Stimulated activated memory B cell treated with anti-CD40 and anti-IgM and Interleukin-4, amounts not matched to agents 10 μg/mL and 1 μg/mL and 100 μg/mL, for 72 hours (primary cell): ENCODE results near the gene ARID5B.

ENCODE experiments used
- ATAC-seq: fragments of 150-1000 bp; cut with Tn5 transposase; 2 replicates; pipeline ENCODE4 v1.10.0; 2021
- H3K27ac Mint-ChIP-seq: one replicate; pipeline ENCODE4 v1.8.0; 2022; ENCODE audit warnings: mild to moderate bottlenecking, mixed read lengths
- H3K27me3 Mint-ChIP-seq: one replicate; pipeline ENCODE4 v1.8.0; 2022; ENCODE audit warnings: mixed read lengths
- H3K36me3 Mint-ChIP-seq: one replicate; pipeline ENCODE4 v1.8.0; 2022; ENCODE audit warnings: mixed read lengths
- H3K4me1 Mint-ChIP-seq: one replicate; pipeline ENCODE4 v1.8.0; 2022; ENCODE audit warnings: mixed read lengths
- H3K4me3 Mint-ChIP-seq: one replicate; pipeline ENCODE4 v1.8.0; 2022; ENCODE audit warnings: mild to moderate bottlenecking, moderate library complexity, mixed read lengths
- H3K9me3 Mint-ChIP-seq: one replicate; pipeline ENCODE4 v1.8.0; 2022; ENCODE audit warnings: mixed read lengths

ARID5B gene

DNA sequence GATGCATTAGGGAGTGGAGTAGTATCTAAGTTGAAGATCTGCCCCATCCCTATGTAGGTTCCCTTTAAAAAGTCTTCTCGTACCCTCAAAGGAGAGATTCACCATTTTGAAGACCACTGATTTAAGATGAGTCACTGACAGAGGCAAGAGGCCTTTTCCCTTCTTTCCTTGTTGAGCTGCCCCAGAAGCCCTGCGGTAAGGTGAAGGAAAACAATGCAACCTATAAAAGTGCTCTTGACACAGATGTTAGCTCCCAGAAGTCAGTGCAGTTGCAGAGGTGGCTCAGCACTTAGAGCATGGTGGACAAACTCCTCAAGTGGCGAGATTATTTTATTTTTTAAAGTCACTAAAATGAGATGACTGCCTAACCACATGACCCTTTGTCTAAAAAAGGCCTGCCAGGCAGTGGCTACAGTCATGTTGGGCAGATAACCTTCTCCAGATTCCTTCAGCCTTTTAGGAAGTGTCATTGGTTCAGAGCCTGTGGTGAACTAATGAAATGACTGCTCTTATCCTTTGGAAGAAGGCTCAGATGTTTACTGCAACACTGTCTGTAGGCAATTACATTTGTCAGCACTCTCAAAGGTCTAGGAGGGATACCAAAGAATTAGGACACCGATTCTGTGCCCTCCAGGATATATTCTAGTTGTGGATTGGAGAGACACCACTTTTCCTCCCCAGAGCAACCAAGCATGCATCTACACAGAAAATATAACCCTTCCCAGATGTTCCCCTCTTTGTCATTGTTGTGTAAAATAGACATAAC lies 88.7 kb downstream of the ARID5B start:
- H3K4me3 Mint-ChIP-seq, result no peak overlapping the region
- H3K4me1 Mint-ChIP-seq, result peaks cover 78% of the 10 kb centered on the region
- no peak for ATAC-seq
- peak overlapping the region; percentile 90 for H3K27ac Mint-ChIP-seq
- H3K36me3 Mint-ChIP-seq, result peaks cover 52% of the 10 kb centered on the region
- no peaks in the 10 kb centered on the region for H3K27me3 Mint-ChIP-seq
- no peaks in the 10 kb centered on the region for H3K9me3 Mint-ChIP-seq

DNA sequence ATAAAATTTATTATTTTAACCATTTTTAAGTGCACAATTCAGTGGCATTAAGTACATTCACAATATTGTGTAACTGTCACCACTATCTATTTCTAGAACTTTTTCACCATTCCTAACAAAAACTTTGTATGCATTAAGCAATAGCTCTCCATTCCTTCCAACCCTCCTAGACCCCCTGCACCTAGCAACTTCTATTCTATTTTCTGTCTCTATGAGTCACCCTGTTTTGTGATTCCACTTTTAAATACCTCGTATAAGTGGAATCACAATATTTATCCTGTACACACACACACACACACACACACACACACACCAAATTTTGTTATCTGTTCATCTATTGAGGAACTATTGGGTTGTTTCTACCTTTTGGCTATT lies 89.2 kb downstream of the ARID5B start:
- no peak overlapping the region for H3K4me3 Mint-ChIP-seq

GRCh38 chr10:61991166-61991565 lies 89.7 kb downstream of the ARID5B start:
- Mint-ChIP-seq H3K27me3 (no peaks in the 10 kb centered on the region), H3K36me3 (peaks cover 49% of the 10 kb centered on the region), H3K9me3 (no peaks in the 10 kb centered on the region), H3K27ac (peak overlapping the region; percentile 90), H3K4me1 (peaks cover 78% of the 10 kb centered on the region), H3K4me3 (no peak overlapping the region)
- no peak for ATAC-seq

More for the DNA sequence above, 89.2 kb downstream of the ARID5B start:
- Mint-ChIP-seq H3K9me3 (no peaks in the 10 kb centered on the region), H3K27me3 (no peaks in the 10 kb centered on the region), H3K36me3 (peaks cover 49% of the 10 kb centered on the region), H3K27ac (peak overlapping the region; percentile 90), H3K4me1 (peaks cover 78% of the 10 kb centered on the region)
- ATAC-seq, result no peak

DNA sequence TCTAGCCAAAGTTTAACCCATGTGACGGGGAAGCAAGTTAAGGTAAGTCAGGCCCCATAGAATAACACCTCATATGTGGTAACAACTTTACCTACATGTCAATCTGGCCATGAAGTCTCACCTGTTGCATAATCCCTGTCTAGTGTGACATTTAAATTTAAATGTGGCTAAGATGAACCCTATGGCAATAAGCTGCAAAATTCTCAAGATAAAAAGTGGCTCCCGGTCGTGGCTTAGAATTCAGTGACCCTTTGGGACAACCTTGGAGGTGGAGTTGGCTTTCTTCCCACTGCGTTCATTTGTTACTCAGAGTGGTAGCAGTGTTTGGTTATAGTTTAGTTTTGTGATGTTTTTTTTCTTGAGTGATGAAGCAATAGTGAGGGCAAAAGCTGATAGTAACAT lies 90.6 kb downstream of the ARID5B start:
- no peak for ATAC-seq
- Mint-ChIP-seq H3K27ac (peak overlapping the region; percentile 90), H3K4me1 (peaks cover 78% of the 10 kb centered on the region), H3K27me3 (no peaks in the 10 kb centered on the region), H3K36me3 (peaks cover 49% of the 10 kb centered on the region), H3K9me3 (peaks cover 2% of the 10 kb centered on the region), H3K4me3 (peak overlapping the region; percentile 47)

DNA sequence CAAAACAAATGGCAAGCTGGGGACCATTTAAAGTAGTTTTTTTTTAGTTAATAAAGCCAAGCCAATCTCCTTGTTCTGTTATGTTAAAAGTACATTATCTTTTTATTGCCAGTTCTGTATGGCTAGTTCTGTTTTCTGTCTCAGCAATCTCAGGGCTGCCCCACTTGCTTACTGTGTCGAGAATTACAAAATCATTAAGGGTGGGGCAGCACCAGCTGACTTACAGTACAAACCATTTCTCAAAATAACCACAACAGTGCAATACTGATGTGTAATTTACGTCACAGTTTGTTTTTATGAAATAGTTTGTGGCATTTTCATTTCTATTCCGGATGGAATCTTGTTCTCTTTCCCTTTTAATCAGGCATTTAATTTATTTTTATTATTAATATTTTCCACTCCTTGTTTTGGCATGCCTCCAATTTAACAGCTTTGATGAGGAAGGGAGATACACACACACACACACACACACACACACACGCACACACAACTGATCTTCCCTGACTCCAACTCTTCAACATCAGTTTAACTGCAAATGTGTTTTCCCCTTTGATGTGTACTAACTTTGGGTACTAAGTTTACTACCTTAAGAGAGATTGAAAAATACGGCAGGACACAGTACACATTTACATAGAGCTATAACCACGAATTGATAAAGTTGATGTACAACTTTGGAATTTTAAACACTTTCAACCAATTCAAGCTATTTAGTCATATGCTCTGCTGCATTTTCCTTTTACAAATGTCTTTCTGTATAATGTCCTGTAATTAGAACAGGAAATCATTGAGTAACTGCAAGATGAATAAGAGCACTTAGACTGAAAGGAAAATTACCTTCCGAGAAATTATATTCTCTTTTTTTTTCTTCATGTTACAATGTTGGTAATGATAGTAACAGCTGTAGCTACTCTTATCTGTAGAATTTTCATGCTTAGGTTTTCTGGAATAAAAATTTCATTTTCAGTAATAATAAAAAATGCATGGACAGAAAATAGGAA lies 91.5 kb downstream of the ARID5B start:
- ATAC-seq, result peak; percentile 88
- no peaks in the 10 kb centered on the region for H3K27me3 Mint-ChIP-seq
- peak overlapping the region; percentile 90 for H3K27ac Mint-ChIP-seq
- H3K4me3 Mint-ChIP-seq, result peak overlapping the region; percentile 70
- peaks cover 76% of the 10 kb centered on the region for H3K4me1 Mint-ChIP-seq
- peaks cover 56% of the 10 kb centered on the region for H3K36me3 Mint-ChIP-seq
- peaks cover 3% of the 10 kb centered on the region for H3K9me3 Mint-ChIP-seq

GRCh38 chr10:61993711-61994401 lies 92.4 kb downstream of the ARID5B start:
- H3K27ac Mint-ChIP-seq, result peak overlapping the region; percentile 90
- peaks cover 78% of the 10 kb centered on the region for H3K4me1 Mint-ChIP-seq
- peaks cover 65% of the 10 kb centered on the region for H3K36me3 Mint-ChIP-seq
- ATAC-seq, result no peak
- no peaks in the 10 kb centered on the region for H3K27me3 Mint-ChIP-seq
- H3K4me3 Mint-ChIP-seq, result no peak overlapping the region
- H3K9me3 Mint-ChIP-seq, result peaks cover 3% of the 10 kb centered on the region

GRCh38 chr10:61994405-61995219 lies 93.1 kb downstream of the ARID5B start:
- ATAC-seq, result no peak
- peaks cover 72% of the 10 kb centered on the region for H3K36me3 Mint-ChIP-seq
- H3K4me1 Mint-ChIP-seq, result peaks cover 86% of the 10 kb centered on the region
- peaks cover 3% of the 10 kb centered on the region for H3K9me3 Mint-ChIP-seq
- H3K4me3 Mint-ChIP-seq, result no peak overlapping the region
- H3K27me3 Mint-ChIP-seq, result no peaks in the 10 kb centered on the region
- peak overlapping the region; percentile 98 for H3K27ac Mint-ChIP-seq

GRCh38 chr10:61995220-61995503 lies 93.7 kb downstream of the ARID5B start:
- Mint-ChIP-seq H3K27ac (peak overlapping the region; percentile 98), H3K4me3 (no peak overlapping the region), H3K27me3 (no peaks in the 10 kb centered on the region), H3K36me3 (peaks cover 72% of the 10 kb centered on the region), H3K4me1 (peaks cover 86% of the 10 kb centered on the region), H3K9me3 (peaks cover 3% of the 10 kb centered on the region)
- ATAC-seq, result no peak

DNA sequence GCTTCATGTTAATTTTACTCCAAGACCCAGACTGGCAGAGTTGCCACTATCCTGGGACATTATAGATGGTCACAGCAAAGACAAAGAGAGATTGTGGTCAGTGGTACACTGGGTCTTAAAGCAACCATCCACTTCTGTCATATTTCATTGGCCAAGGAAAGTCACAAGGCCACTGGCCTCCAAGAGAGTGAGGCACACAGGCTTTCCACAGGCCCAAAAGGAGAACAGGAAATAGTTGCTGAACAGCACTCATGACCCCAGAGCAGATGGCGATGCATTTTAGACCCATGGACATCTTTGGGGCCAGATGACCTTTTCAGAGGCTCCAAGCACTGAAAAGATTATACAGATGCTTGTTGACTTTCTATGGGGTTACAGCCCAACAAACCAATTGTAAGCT lies 97.4 kb downstream of the ARID5B start:
- no peaks in the 10 kb centered on the region for H3K27me3 Mint-ChIP-seq
- peak overlapping the region; percentile 98 for H3K27ac Mint-ChIP-seq
- H3K9me3 Mint-ChIP-seq, result peaks cover 6% of the 10 kb centered on the region
- no peak for ATAC-seq
- no peak overlapping the region for H3K4me3 Mint-ChIP-seq
- H3K36me3 Mint-ChIP-seq, result peaks cover 77% of the 10 kb centered on the region
- H3K4me1 Mint-ChIP-seq, result peaks cover 78% of the 10 kb centered on the region

GRCh38 chr10:62000037-62000603 lies 98.6 kb downstream of the ARID5B start:
- Mint-ChIP-seq H3K36me3 (peaks cover 83% of the 10 kb centered on the region), H3K4me3 (peak overlapping the region; percentile 66), H3K27me3 (no peaks in the 10 kb centered on the region), H3K27ac (peak overlapping the region; percentile 98), H3K9me3 (peaks cover 6% of the 10 kb centered on the region), H3K4me1 (peaks cover 89% of the 10 kb centered on the region)
- ATAC-seq, result peak; percentile 94

DNA sequence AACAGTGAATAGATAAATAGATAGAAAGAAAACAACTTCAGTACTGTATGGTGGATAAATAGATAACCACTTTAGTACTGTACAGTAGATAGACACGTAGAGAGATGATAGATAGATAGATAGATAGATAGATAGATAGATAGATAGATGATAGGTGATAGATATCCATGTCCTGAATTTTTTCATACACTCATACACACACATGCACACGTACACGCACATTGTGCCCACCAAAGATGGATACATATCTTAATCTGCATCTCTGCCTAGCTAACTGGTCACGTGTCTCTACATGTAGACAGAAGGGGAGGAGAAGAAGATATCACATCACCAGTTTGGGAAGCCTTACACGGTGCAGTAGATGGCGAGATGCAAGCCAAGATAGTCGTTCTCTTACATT lies 99.2 kb downstream of the ARID5B start:
- H3K36me3 Mint-ChIP-seq, result peaks cover 87% of the 10 kb centered on the region
- H3K9me3 Mint-ChIP-seq, result peaks cover 6% of the 10 kb centered on the region
- peaks cover 89% of the 10 kb centered on the region for H3K4me1 Mint-ChIP-seq
- H3K4me3 Mint-ChIP-seq, result peak overlapping the region; percentile 66
- peak; percentile 1 for ATAC-seq
- H3K27ac Mint-ChIP-seq, result peak overlapping the region; percentile 98
- no peaks in the 10 kb centered on the region for H3K27me3 Mint-ChIP-seq

DNA sequence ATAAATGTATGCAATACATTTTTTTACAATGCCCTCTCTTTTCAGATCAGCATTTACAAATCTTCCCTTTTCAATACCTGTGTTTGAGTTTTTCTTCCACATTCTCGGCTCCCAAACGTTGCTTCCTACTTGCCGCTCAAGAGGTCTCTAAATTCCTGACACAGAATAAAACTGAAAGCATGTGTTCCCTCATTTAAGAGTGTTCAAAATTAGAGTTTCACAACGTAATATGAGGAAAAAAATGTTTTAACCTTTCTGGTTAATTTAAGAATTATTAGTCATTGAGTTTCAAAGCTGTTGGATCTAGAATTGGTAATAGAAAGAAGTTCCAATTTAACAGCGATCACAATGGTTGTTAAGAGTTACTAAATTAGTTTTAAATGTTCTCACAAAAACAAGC lies 100.4 kb downstream of the ARID5B start:
- peak overlapping the region; percentile 98 for H3K27ac Mint-ChIP-seq
- peaks cover 85% of the 10 kb centered on the region for H3K4me1 Mint-ChIP-seq
- peaks cover 88% of the 10 kb centered on the region for H3K36me3 Mint-ChIP-seq
- H3K4me3 Mint-ChIP-seq, result peak overlapping the region; percentile 58
- peaks cover 5% of the 10 kb centered on the region for H3K9me3 Mint-ChIP-seq
- H3K27me3 Mint-ChIP-seq, result no peaks in the 10 kb centered on the region
- no peak for ATAC-seq

- Mint-ChIP-seq H3K36me3 (peaks cover 88% of the 10 kb centered on the region), H3K9me3 (peaks cover 2% of the 10 kb centered on the region), H3K4me1 (peaks cover 86% of the 10 kb centered on the region), H3K27ac (peak overlapping the region; percentile 98), H3K4me3 (no peak overlapping the region), H3K27me3 (no peaks in the 10 kb centered on the region)
- ATAC-seq, result no peak
These were observed 101.3 kb downstream of the ARID5B start for GRCh38 chr10:62002753-62003152.

GRCh38 chr10:62004042-62004441 lies 102.5 kb downstream of the ARID5B start:
- Mint-ChIP-seq H3K36me3 (peaks cover 88% of the 10 kb centered on the region), H3K27ac (peak overlapping the region; percentile 98), H3K4me3 (no peak overlapping the region), H3K4me1 (peaks cover 86% of the 10 kb centered on the region), H3K9me3 (peaks cover 2% of the 10 kb centered on the region), H3K27me3 (no peaks in the 10 kb centered on the region)
- ATAC-seq, result no peak
